ENCODE results near the gene HNRNPUL1. TPM values are rescaled to one million over a fixed set of nuclear protein-coding genes. Genes with fewer than 3 reads are reported as not detected.

The HNRNPUL1 gene
- polyA plus RNA-seq, 4 donors: 76.3 to 139 (median 99.1) TPM

DNA sequence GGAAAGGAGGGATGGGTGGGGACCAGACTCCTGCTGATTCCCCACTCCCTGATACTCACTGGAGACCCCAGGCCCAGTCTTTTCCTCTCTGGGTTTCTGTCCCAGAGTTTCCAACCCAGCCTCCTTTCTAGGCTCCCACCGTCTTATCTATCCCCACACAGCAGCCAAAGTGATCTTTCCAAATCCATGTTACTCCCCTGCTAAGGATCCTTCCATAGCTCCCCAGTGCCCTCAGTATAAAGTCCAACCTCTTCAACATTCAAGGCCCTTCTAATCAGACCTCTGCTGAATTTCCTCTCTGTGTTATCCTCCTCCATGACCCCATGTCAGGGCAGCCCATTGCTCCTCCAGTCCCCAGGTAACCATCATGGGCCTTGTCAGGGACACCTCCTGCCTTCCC is 90.9 kb downstream of the HNRNPUL1 start:
- Histone ChIP-seq H3K9me3 (ENCODE audit: control insufficient read depth in 2 of 2, insufficient read depth in 1 of 2, low read depth in 1 of 2, low read length in 1 of 2) (no peaks in the 10 kb centered on the region), H3K27me3 (ENCODE audit: control insufficient read depth in 3 of 3, insufficient read depth in 3 of 3, low read length in 3 of 3) (peaks cover 0 to 42% (median 0%) of the 10 kb centered on the region in 3 donors), H3K4me3 (ENCODE audit: low read depth in 1 of 3, low read length in 3 of 3) (no peak overlapping the region), H3K36me3 (ENCODE audit: control insufficient read depth in 3 of 3, insufficient read depth in 2 of 3, low read depth in 1 of 3, low read length in 3 of 3) (peaks cover 0 to 10% (median 0%) of the 10 kb centered on the region in 3 donors), H3K4me1 (ENCODE audit: control insufficient read depth in 3 of 3, insufficient read depth in 2 of 3, low read depth in 1 of 3, low read length in 2 of 3) (peaks cover 0 to 31% (median 0%) of the 10 kb centered on the region in 3 donors), H3K27ac (ENCODE audit: low read depth in 1 of 3, low read length in 2 of 3) (no peak overlapping the region)
- WGBS, 3 donors: 86 to 97% (median 90%) methylated on average over 1 of the region's 1 CpG
- no peak for DNase-seq
- no peak for FAIRE-seq

DNA sequence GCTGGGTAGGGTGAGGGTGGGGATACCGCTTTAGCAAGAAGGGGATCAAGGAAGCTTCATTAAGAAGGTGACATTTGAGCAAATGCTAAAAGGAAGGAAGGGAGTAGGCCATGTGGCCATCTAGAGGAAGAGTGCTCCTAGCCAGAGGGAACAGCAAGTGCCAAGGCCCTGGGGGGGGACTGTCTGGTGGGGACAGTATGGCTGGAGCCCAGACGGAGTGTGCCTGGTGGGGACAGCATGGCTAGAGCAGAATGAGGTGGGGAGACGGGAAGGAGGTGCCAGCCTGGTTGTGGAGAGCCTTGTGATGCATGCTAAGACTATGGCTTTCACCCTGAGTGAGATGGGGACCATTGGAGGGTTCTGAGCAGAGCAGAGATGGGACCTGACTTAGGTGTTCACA is 91.6 kb downstream of the HNRNPUL1 start:
- 75 to 88% (median 83%) methylated on average over 3 of the region's 3 CpGs for WGBS, 3 donors
- no peak overlapping the region for H3K4me3 ChIP-seq (ENCODE audit: low read depth in 1 of 3, low read length in 3 of 3)
- peaks cover 0 to 10% (median 0%) of the 10 kb centered on the region in 3 donors for H3K36me3 ChIP-seq (ENCODE audit: control insufficient read depth in 3 of 3, insufficient read depth in 2 of 3, low read depth in 1 of 3, low read length in 3 of 3)
- H3K9me3 ChIP-seq (ENCODE audit: control insufficient read depth in 2 of 2, insufficient read depth in 1 of 2, low read depth in 1 of 2, low read length in 1 of 2): no peaks in the 10 kb centered on the region
- FAIRE-seq (no peak), DNase-seq (no peak)
- H3K27ac ChIP-seq (ENCODE audit: low read depth in 1 of 3, low read length in 2 of 3): no peak overlapping the region
- H3K27me3 ChIP-seq (ENCODE audit: control insufficient read depth in 3 of 3, insufficient read depth in 3 of 3, low read length in 3 of 3): peaks cover 0 to 34% (median 0%) of the 10 kb centered on the region in 3 donors
- peaks cover 0 to 27% (median 0%) of the 10 kb centered on the region in 3 donors for H3K4me1 ChIP-seq (ENCODE audit: control insufficient read depth in 3 of 3, insufficient read depth in 2 of 3, low read depth in 1 of 3, low read length in 2 of 3)

DNA sequence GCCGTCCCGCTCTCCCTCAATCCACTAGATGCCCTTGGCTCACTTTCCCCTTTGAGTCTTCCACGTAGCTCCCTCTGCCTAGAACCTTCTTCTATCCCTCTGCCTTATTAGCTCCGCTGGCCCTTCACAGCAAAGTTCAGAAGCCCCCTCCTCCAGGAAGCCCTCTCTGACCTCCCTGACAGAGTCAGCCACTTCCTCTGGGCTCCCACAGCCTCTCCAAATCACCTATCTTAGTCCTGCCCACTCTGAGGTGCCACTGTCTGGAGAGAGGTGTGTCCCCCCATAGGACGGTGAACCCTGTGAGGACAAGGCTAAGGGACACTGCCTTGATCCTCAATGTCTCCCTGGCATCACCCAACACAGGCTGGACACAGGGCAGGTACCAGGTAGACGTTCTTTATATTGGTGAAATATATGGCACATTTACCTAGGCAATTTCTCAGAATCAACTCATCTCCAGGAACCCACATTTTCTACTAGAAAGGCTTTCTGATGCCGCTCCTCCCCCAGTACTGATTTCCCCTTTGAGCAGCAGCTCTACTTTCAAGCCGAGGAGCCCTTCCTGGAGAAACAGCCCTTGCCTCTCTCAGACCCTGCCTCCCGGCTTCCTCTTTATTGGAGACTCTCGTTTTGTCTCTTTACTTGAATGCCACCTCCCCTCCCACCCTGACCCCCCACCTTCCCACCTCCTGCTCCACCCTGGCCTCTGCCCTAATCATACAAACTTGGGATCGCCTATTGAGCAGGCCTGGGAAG is 93.0 kb downstream of the HNRNPUL1 start:
- Histone ChIP-seq H3K4me3 (ENCODE audit: low read depth in 1 of 3, low read length in 3 of 3) (no peak overlapping the region), H3K27me3 (ENCODE audit: control insufficient read depth in 3 of 3, insufficient read depth in 3 of 3, low read length in 3 of 3) (peaks cover 0 to 20% (median 0%) of the 10 kb centered on the region in 3 donors), H3K9me3 (ENCODE audit: control insufficient read depth in 2 of 2, insufficient read depth in 1 of 2, low read depth in 1 of 2, low read length in 1 of 2) (no peaks in the 10 kb centered on the region), H3K27ac (ENCODE audit: low read depth in 1 of 3, low read length in 2 of 3) (no peak overlapping the region), H3K36me3 (ENCODE audit: control insufficient read depth in 3 of 3, insufficient read depth in 2 of 3, low read depth in 1 of 3, low read length in 3 of 3) (peaks cover 0 to 10% (median 0%) of the 10 kb centered on the region in 3 donors), H3K4me1 (ENCODE audit: control insufficient read depth in 3 of 3, insufficient read depth in 2 of 3, low read depth in 1 of 3, low read length in 2 of 3) (peaks cover 0 to 15% (median 0%) of the 10 kb centered on the region in 3 donors)
- FAIRE-seq: no peak
- 73 to 89% (median 79%) methylated on average over 11 of the region's 11 CpGs for WGBS, 3 donors
- DNase-seq: no peak

Other genes with a start within 250 kb of the HNRNPUL1 start
- gene CYP2A13, start 175.9 kb upstream of the HNRNPUL1 start, polyA plus RNA-seq: not detected
- under 1 TPM in 1 of 4 donors, not detected in 3; 0.18 TPM for gene CYP2F1, start 149.9 kb upstream of the HNRNPUL1 start, polyA plus RNA-seq
- 10 to 100 TPM; 33.7 to 76.7 (median 59.4) TPM for gene CYP2S1, start 71.2 kb upstream of the HNRNPUL1 start, polyA plus RNA-seq
- gene AXL, start 45.1 kb upstream of the HNRNPUL1 start, polyA plus RNA-seq: 10 to 100 TPM in 2 of 4 donors, 1 to 10 TPM in 1, under 1 TPM in 1; 0.67 to 13.4 (median 7.1) TPM
- 10 to 100 TPM; 11.1 to 26.1 (median 14.8) TPM for gene CCDC97, start 45.8 kb downstream of the HNRNPUL1 start, polyA plus RNA-seq
- 10 to 100 TPM in 1 of 4 donors, 1 to 10 TPM in 3; 1.1 to 18.8 (median 8.5) TPM for gene TGFB1, start 89.5 kb downstream of the HNRNPUL1 start, polyA plus RNA-seq
- gene B9D2, start 99.8 kb downstream of the HNRNPUL1 start, polyA plus RNA-seq: 1 to 10 TPM; 4.7 to 9.8 (median 5.9) TPM
- gene TMEM91, start 112.2 kb downstream of the HNRNPUL1 start, polyA plus RNA-seq: 10 to 100 TPM in 1 of 4 donors, 1 to 10 TPM in 3; 1.3 to 14.6 (median 5.2) TPM
- gene EXOSC5, start 133.0 kb downstream of the HNRNPUL1 start, polyA plus RNA-seq: 10 to 100 TPM in 3 of 4 donors, 1 to 10 TPM in 1; 9.4 to 36.4 (median 18.3) TPM
- 10 to 100 TPM; 19.9 to 34.0 (median 24.8) TPM for gene BCKDHA, start 133.4 kb downstream of the HNRNPUL1 start, polyA plus RNA-seq
- gene B3GNT8, start 163.0 kb downstream of the HNRNPUL1 start, polyA plus RNA-seq: 100 to 1,000 TPM in 1 of 4 donors, 10 to 100 TPM in 3; 27.5 to 125 (median 53.8) TPM
- gene DMAC2, start 175.5 kb downstream of the HNRNPUL1 start, polyA plus RNA-seq: 100 to 1,000 TPM in 1 of 4 donors, 10 to 100 TPM in 3; 67.8 to 122 (median 90.5) TPM
- gene ERICH4, start 178.8 kb downstream of the HNRNPUL1 start, polyA plus RNA-seq: 100 to 1,000 TPM in 2 of 4 donors, 10 to 100 TPM in 2; 11.7 to 154 (median 83.5) TPM